HEK293 (cell line): Measurements from ENCODE around the gene RPS6KA3.

Experiments used
- CTCF ChIA-PET: fragments of 350-600 bp; formaldehyde crosslinking; extraction: SDS; loops from one replicate; lab custom pipeline; 2021; ENCODE audit warnings: antibody characterized with exemption; lab: Yijun Ruan, JAX
- POLR2A ChIA-PET: fragments of 300-600 bp; formaldehyde crosslinking; extraction: SDS; loops from one replicate; lab custom pipeline; 2020; ENCODE audit warnings: antibody characterized with exemption, inconsistent platforms; lab: Yijun Ruan, JAX
- H3K27ac ChIP-seq: fragments of 200-500 bp; sonication (Bioruptor generic); 2 replicates; pipeline ENCODE4 v1.5.1; 2014; ENCODE audit warnings: low read depth, low read length, control low read depth, inconsistent platforms; ENCODE audit errors: extremely low read depth
- H3K36me3 ChIP-seq, 2 experiments: fragments of 200-500 bp in 1 of 2; sonication (Bioruptor generic) in 1 of 2; 1 replicate in 1 of 2; 2 replicates in 1 of 2; pipeline ENCODE4 v1.5.1; 2014 to 2017; ENCODE audit warnings: inconsistent platforms in 2 of 2, low read length in 2 of 2; ENCODE audit not compliant: control insufficient read depth in 2 of 2, insufficient read depth in 1 of 2
- H3K4me1 ChIP-seq: fragments of 200-500 bp; sonication (Bioruptor generic); 2 replicates; pipeline ENCODE4 v1.5.1; 2014; ENCODE audit warnings: mild to moderate bottlenecking, low read length, inconsistent platforms; ENCODE audit not compliant: control insufficient read depth, insufficient read depth
- H3K4me3 ChIP-seq: 2 replicates; pipeline ENCODE4 v1.5.1; 2011; ENCODE audit warnings: low read depth, mild to moderate bottlenecking, control low read depth, low read length, moderate library complexity
- H3K9me3 ChIP-seq: fragments of 200-500 bp; sonication (Bioruptor generic); 2 replicates; pipeline ENCODE4 v1.5.1; 2014; ENCODE audit warnings: low read depth, low read length, inconsistent platforms; ENCODE audit not compliant: control insufficient read depth, insufficient read depth
- AEBP2 ChIP-seq: fragments of 450-650 bp; formaldehyde crosslinking; IDR thresholded peaks from 2 replicates; pipeline ENCODE4 v1.5.1; 2016; ENCODE audit warnings: missing biosample characterization, missing genetic modification characterization, borderline replicate concordance
- FEZF1 ChIP-seq: fragments of 450-650 bp; formaldehyde crosslinking; IDR thresholded peaks from 2 replicates; pipeline ENCODE4 v1.5.1; 2016; ENCODE audit warnings: missing biosample characterization, missing genetic modification characterization
- KLF17 ChIP-seq: fragments of 450-650 bp; formaldehyde crosslinking; IDR thresholded peaks from 2 replicates; pipeline ENCODE4 v1.5.1; 2016; ENCODE audit warnings: missing biosample characterization, missing genetic modification characterization
- SP7 ChIP-seq: fragments of 450-650 bp; formaldehyde crosslinking; IDR thresholded peaks from 2 replicates; pipeline ENCODE4 v1.5.1; 2016; ENCODE audit warnings: missing biosample characterization, missing genetic modification characterization
- ZBTB10 ChIP-seq: fragments of 450-650 bp; formaldehyde crosslinking; IDR thresholded peaks from 2 replicates; pipeline ENCODE4 v1.5.1; 2016; ENCODE audit warnings: missing biosample characterization, missing genetic modification characterization
- ZBTB49 ChIP-seq: fragments of 450-650 bp; formaldehyde crosslinking; IDR thresholded peaks from 2 replicates; pipeline ENCODE4 v1.5.1; 2016; ENCODE audit warnings: missing biosample characterization, missing genetic modification characterization, low read depth
- ZBTB8A ChIP-seq: fragments of 450-650 bp; formaldehyde crosslinking; IDR thresholded peaks from 2 replicates; pipeline ENCODE4 v1.5.1; 2016; ENCODE audit warnings: missing biosample characterization, missing genetic modification characterization
- ZFP37 ChIP-seq: fragments of 450-650 bp; formaldehyde crosslinking; IDR thresholded peaks from 2 replicates; pipeline ENCODE4 v1.5.1; 2016; ENCODE audit warnings: missing biosample characterization, missing genetic modification characterization
- ZNF26 ChIP-seq: fragments of 450-650 bp; formaldehyde crosslinking; IDR thresholded peaks from 2 replicates; pipeline ENCODE4 v1.5.1; 2016; ENCODE audit warnings: missing biosample characterization, missing genetic modification characterization
- ZNF266 ChIP-seq: fragments of 450-650 bp; formaldehyde crosslinking; IDR thresholded peaks from 2 replicates; pipeline ENCODE4 v1.5.1; 2016; ENCODE audit warnings: missing biosample characterization, missing genetic modification characterization, low read depth
- ZNF292 ChIP-seq: fragments of 450-650 bp; formaldehyde crosslinking; IDR thresholded peaks from 2 replicates; pipeline ENCODE4 v1.5.1; 2016; ENCODE audit warnings: low read depth, missing biosample characterization, missing genetic modification characterization, borderline replicate concordance
- ZNF354C ChIP-seq: fragments of 450-650 bp; formaldehyde crosslinking; IDR thresholded peaks from 2 replicates; pipeline ENCODE4 v1.5.1; 2016; ENCODE audit warnings: missing biosample characterization, missing genetic modification characterization, low read depth, borderline replicate concordance
- ZNF416 ChIP-seq: fragments of 450-650 bp; formaldehyde crosslinking; IDR thresholded peaks from 2 replicates; pipeline ENCODE4 v1.5.1; 2016; ENCODE audit warnings: missing biosample characterization, missing genetic modification characterization
- ZNF510 ChIP-seq: fragments of 450-650 bp; formaldehyde crosslinking; IDR thresholded peaks from 2 replicates; pipeline ENCODE4 v1.5.1; 2018; ENCODE audit warnings: mild to moderate bottlenecking, missing genetic modification characterization, missing biosample characterization; ENCODE audit not compliant: insufficient replicate concordance
- ZNF544 ChIP-seq: fragments of 450-650 bp; formaldehyde crosslinking; IDR thresholded peaks from 2 replicates; pipeline ENCODE4 v1.5.0; 2017; ENCODE audit warnings: missing biosample characterization, missing genetic modification characterization
- ZNF626 ChIP-seq: fragments of 450-650 bp; sonication (Bioruptor Pico); formaldehyde crosslinking; IDR thresholded peaks from 2 replicates; pipeline ENCODE4 v1.5.1; 2018; ENCODE audit warnings: missing biosample characterization, missing genetic modification characterization, inconsistent platforms
- ZNF837 ChIP-seq: fragments of 450-650 bp; formaldehyde crosslinking; IDR thresholded peaks from 2 replicates; pipeline ENCODE4 v1.5.1; 2016; ENCODE audit warnings: missing biosample characterization, missing genetic modification characterization
- TF ChIP-seq, protein P1 (sequence below): fragments of 450-650 bp; formaldehyde crosslinking; IDR thresholded peaks from 2 replicates; pipeline ENCODE4 v1.5.1; 2017; ENCODE audit warnings: missing biosample characterization, missing genetic modification characterization

The RPS6KA3 gene

GRCh38 chrX:20240201-20240600, 26.5 kb downstream of the RPS6KA3 start (continued):
- TF ChIP-seq AEBP2 (tag by site-specific recombination), result no peak

DNA sequence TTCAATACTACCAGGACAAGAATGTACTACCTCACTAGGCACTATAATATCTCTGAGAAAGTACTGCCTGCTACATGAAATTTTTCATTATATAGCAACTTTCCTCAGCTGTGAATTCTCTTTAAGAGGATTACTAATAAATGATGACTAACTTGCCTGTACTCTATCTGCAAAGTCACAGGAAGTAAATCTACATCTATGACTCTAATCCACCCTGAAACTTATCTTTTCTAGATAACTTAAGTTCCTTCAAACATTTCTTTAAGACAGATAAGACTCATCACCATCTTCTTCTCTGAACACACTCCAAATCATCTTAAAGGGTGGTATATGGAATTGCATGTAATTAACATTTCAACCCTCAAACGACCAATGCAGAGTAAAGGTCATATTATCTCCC, 28.8 kb downstream of the RPS6KA3 start:
- TF ChIP-seq ZFP37 (tag by site-specific recombination) (no peak), ZNF837 (tag by site-specific recombination) (no peak), SP7 (tag by site-specific recombination) (no peak), ZNF26 (tag by site-specific recombination) (no peak)
- no peak overlapping the region for H3K4me3 ChIP-seq
- CTCF ChIA-PET, result no interaction called here
- H3K27ac ChIP-seq, result no peak overlapping the region
- no peaks in the 10 kb centered on the region for H3K4me1 ChIP-seq
- POLR2A ChIA-PET, result no interaction called here
- H3K36me3 ChIP-seq, result peaks cover 7 to 15% of the 10 kb centered on the region in 2 experiments; a peak in 2 of 3 replicates
- H3K9me3 ChIP-seq, result no peaks in the 10 kb centered on the region; the same call in 1 of the 2 replicates

- POLR2A ChIA-PET, result no interaction called here
- no peak overlapping the region for H3K4me3 ChIP-seq
- H3K27ac ChIP-seq, result no peak overlapping the region
- H3K36me3 ChIP-seq, result peaks cover 14 to 19% of the 10 kb centered on the region in 2 experiments; a peak in 2 of 3 replicates
- CTCF ChIA-PET, result interaction anchor here (0.6 to 2.0 kb wide), 2 partner anchors 17 to 66 kb away, joined by 3 to 4 read pairs; no protein-coding TSS in a partner anchor
- TF ChIP-seq ZNF626 (tag by site-specific recombination), result no peak
- no peak for TF ChIP-seq ZNF292
- no peak for TF ChIP-seq ZNF544
- TF ChIP-seq ZNF266 (tag by site-specific recombination), result no peak
- no peak for TF ChIP-seq ZNF354C
- no peak for TF ChIP-seq ZNF510 (tag by site-specific recombination)
- TF ChIP-seq, protein P1, sequence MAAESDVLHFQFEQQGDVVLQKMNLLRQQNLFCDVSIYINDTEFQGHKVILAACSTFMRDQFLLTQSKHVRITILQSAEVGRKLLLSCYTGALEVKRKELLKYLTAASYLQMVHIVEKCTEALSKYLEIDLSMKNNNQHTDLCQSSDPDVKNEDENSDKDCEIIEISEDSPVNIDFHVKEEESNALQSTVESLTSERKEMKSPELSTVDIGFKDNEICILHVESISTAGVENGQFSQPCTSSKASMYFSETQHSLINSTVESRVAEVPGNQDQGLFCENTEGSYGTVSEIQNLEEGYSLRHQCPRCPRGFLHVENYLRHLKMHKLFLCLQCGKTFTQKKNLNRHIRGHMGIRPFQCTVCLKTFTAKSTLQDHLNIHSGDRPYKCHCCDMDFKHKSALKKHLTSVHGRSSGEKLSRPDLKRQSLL (tag by site-specific recombination), result no peak
- no peak for TF ChIP-seq ZBTB8A (tag by site-specific recombination)
- TF ChIP-seq ZNF416 (tag by site-specific recombination), result no peak
- TF ChIP-seq KLF17 (tag by site-specific recombination), result no peak
- TF ChIP-seq FEZF1 (tag by site-specific recombination), result no peak
- no peak for TF ChIP-seq ZBTB49
- TF ChIP-seq ZBTB10 (tag by site-specific recombination), result no peak
- no peaks in the 10 kb centered on the region; the same call in 1 of the 2 replicates for H3K9me3 ChIP-seq
- H3K4me1 ChIP-seq, result no peaks in the 10 kb centered on the region
These were observed 31.0 kb downstream of the RPS6KA3 start for GRCh38 chrX:20235755-20236154.
